ENCODE data around the gene VPS35L.

DNA sequence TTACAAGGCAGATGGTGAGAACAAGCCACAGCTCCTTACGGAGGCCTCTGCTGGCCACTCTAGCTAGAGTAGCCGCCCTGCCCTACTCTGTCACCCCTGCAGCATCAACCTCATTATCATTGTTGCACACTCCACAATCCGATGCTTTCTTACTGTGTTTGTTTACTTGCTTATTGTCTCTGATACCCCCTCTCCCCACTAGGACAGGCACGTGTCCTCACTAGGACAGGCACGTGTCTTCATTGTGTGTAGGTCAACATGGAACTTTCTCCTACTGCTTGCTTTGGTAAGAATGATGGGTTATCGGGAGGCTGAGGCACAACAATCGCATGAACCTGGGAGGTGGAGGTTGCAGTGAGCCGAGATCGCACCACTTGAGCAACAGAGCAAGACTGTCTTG is 98.6 kb downstream of the VPS35L start:
- no peak for TF ChIP-seq POLR2A (IDR thresholded peaks at IDR 0.05; ENCODE audit: low read length)
- no peak for TF ChIP-seq GATA1 (IDR thresholded peaks at IDR 0.05; ENCODE audit: low read depth, low read length)
